Spleen (tissue), 11 donors: ENCODE results near the gene RBBP8NL. TPM values are rescaled to one million over a fixed set of nuclear protein-coding genes. Genes with fewer than 3 reads are reported as not detected.

Source experiments
- DNase-seq: peaks from one replicate; pipeline ENCODE4 v3.0.0-alpha.2; 2020
- H3K27ac ChIP-seq, 8 donors: fragments of 200-600 bp; sonication (generic) in 7 of 8; 1 replicate in 4 of 8; 2 replicates in 4 of 8; pipeline versions ENCODE4 v1.5.0 to v1.8.0; 2016 to 2021; ENCODE audit warnings: inconsistent platforms in 4 of 8, mild to moderate bottlenecking in 4 of 8, moderate library complexity in 1 of 8
- H3K27me3 ChIP-seq, 7 donors: fragments of 200-600 bp; sonication (generic) in 6 of 7; replicated peaks in 1 of 7; 1 replicate in 4 of 7; 2 replicates in 3 of 7; pipeline versions ENCODE4 v1.5.0 to v1.8.0; 2016 to 2021; ENCODE audit warnings: inconsistent platforms in 3 of 7, mild to moderate bottlenecking in 1 of 7
- H3K36me3 ChIP-seq, 6 donors: fragments of 200-600 bp; sonication (generic) in 5 of 6; 1 replicate in 4 of 6; 2 replicates in 2 of 6; pipeline versions ENCODE4 v1.5.0 to v1.8.0; 2016 to 2021; ENCODE audit warnings: inconsistent platforms in 2 of 6
- H3K4me1 ChIP-seq, 6 donors: fragments of 200-600 bp; sonication (generic) in 5 of 6; 1 replicate in 3 of 6; 2 replicates in 3 of 6; pipeline versions ENCODE4 v1.5.0 to v1.8.0; 2016 to 2021; ENCODE audit warnings: inconsistent platforms in 3 of 6
- H3K4me3 ChIP-seq, 8 donors: fragments of 200-600 bp; sonication (generic) in 7 of 8; 1 replicate in 4 of 8; 2 replicates in 4 of 8; pipeline versions ENCODE4 v1.5.0 to v1.8.0; 2016 to 2021; ENCODE audit warnings: inconsistent platforms in 4 of 8, mild to moderate bottlenecking in 4 of 8, moderate library complexity in 2 of 8
- H3K9me3 ChIP-seq, 8 donors: fragments of 200-600 bp; sonication (generic) in 7 of 8; 1 replicate in 4 of 8; 2 replicates in 4 of 8; pipeline versions ENCODE4 v1.5.0 to v1.8.0; 2016 to 2021; ENCODE audit warnings: inconsistent platforms in 4 of 8
- POLR2A ChIP-seq, 3 donors: fragments of 450-650 bp; IDR thresholded peaks; one replicate each; pipeline ENCODE4 v1.5.1; 2017; ENCODE audit warnings: antibody characterized with exemption in 3 of 3, mild to moderate bottlenecking in 1 of 3
- POLR2AphosphoS5 ChIP-seq, 3 donors: sonication (generic); formaldehyde crosslinking; IDR thresholded peaks; one replicate each; pipeline ENCODE4 v1.5.1; 2017; ENCODE audit warnings: antibody characterized with exemption in 3 of 3
- WGBS, 5 donors: extraction: QIAGEN DNeasy Blood & Tissue Kit in 3 of 5; methylation state at CpG; one replicate each; pipeline versions ENCODE4 v1.1.5 to v1.1.7; 2013 to 2018; 5-methylcytosine and 5-hydroxymethylcytosine counted together
- intact Hi-C: fragments of 100-400 bp; cut with DNase I; formaldehyde crosslinking; loops from one replicate; pipeline ENCODE4 v1.15.0; 2023; ENCODE audit warnings: low total_unique reads
- polyA plus RNA-seq, 3 donors: library from polyadenylated mRNA; stranded (reverse); fragments of 200-250 nt; gene quantifications; one replicate each; pipeline ENCODE4 v1.2.1, GENCODE V29; 2013
- total RNA-seq, 7 donors: library from RNA; depleted of rRNA in 3 of 7; stranded (reverse); fragments of >200 nt in 3 of 7; fragmentation: NEBNext Ultra II Directional in 4 of 7; extraction: Animal tissue kit (Norgen Biotek cat#: 25700) in 4 of 7; gene quantifications; one replicate each; pipeline versions ENCODE4 v1.1.0 to v1.2.1, GENCODE V29; 2016 to 2021
- TF ChIP-seq, protein P1 (sequence below), 11 experiments: fragments of 200-600 bp in 7 of 11; fragments of 450-650 bp in 4 of 11; sonication (generic) in 4 of 11; IDR thresholded peaks in 8 of 11; conservative IDR thresholded peaks in 3 of 11; 1 replicate in 7 of 11; 2 replicates in 4 of 11; pipeline versions ENCODE4 v1.4.0 to v1.8.0; 2016 to 2021; ENCODE audit warnings: antibody characterized with exemption in 11 of 11, inconsistent platforms in 4 of 11, mild to moderate bottlenecking in 1 of 11
- donor health status: healthy with polysubstance abuse.
- donor health status: DM: no; HTN: no; CAD: no; lungs with moderate emphysema.
- donor health status: DM: no; HTN: no; CAD: no.
- donor health status: Bipolar disorder and iron deficiency.
- donor health status: healthy.
- donor health status: DM: no; HTN: no; CAD: no.
- donor health status: DM: yes; HTN: yes; CAD: no.

The RBBP8NL gene
- total and polyA plus RNA-seq, 10 donors = 0.03 TPM; not detected in 9

DNA sequence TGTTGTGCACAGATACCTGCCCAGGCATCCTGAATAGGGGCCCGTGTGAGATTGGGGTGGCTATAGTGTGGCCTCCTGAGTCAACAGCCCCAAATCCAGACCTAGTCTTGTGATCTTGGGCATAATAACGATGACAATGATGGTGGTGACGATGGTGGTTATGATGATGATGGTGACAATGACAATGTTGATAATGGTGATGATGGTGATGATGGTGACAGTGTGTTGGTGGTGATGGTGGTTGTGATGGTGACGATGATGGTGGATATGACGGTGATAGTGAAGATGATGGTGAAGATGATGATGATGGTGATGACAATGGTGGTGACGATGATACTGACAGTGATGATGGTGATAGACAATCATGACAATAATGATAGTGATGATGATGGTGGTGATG, 45.5 kb downstream of the RBBP8NL start:
- no peak for DNase-seq
- H3K27ac ChIP-seq = peak overlapping the region; percentile 35 to 84 (median 78)
- no peaks in the 10 kb centered on the region for H3K9me3 ChIP-seq
- no peak overlapping the region for H3K4me3 ChIP-seq
- H3K27me3 ChIP-seq = no peaks in the 10 kb centered on the region
- peaks cover 20 to 82% (median 38%) of the 10 kb centered on the region in 6 donors for H3K4me1 ChIP-seq
- peaks cover 0 to 5% (median 0%) of the 10 kb centered on the region in 6 donors for H3K36me3 ChIP-seq
- intact Hi-C loops = loop anchor here (5.0 to 10.0 kb wide), 2 partner anchors 80 to 367 kb away; partner anchors contain the start of gene ADRM1
- TF ChIP-seq POLR2AphosphoS5 (IDR thresholded peaks at IDR 0.05) (no peak), POLR2A (IDR thresholded peaks at IDR 0.05) (no peak)
- TF ChIP-seq, protein P1, sequence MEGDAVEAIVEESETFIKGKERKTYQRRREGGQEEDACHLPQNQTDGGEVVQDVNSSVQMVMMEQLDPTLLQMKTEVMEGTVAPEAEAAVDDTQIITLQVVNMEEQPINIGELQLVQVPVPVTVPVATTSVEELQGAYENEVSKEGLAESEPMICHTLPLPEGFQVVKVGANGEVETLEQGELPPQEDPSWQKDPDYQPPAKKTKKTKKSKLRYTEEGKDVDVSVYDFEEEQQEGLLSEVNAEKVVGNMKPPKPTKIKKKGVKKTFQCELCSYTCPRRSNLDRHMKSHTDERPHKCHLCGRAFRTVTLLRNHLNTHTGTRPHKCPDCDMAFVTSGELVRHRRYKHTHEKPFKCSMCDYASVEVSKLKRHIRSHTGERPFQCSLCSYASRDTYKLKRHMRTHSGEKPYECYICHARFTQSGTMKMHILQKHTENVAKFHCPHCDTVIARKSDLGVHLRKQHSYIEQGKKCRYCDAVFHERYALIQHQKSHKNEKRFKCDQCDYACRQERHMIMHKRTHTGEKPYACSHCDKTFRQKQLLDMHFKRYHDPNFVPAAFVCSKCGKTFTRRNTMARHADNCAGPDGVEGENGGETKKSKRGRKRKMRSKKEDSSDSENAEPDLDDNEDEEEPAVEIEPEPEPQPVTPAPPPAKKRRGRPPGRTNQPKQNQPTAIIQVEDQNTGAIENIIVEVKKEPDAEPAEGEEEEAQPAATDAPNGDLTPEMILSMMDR (IDR thresholded peaks at IDR 0.05 in 8 of 11, conservative IDR thresholded peaks at IDR 0.05 in 3 of 11) = no peak
- WGBS, 5 donors = 84 to 97% (median 95%) methylated on average over 6 of the region's 6 CpGs

DNA sequence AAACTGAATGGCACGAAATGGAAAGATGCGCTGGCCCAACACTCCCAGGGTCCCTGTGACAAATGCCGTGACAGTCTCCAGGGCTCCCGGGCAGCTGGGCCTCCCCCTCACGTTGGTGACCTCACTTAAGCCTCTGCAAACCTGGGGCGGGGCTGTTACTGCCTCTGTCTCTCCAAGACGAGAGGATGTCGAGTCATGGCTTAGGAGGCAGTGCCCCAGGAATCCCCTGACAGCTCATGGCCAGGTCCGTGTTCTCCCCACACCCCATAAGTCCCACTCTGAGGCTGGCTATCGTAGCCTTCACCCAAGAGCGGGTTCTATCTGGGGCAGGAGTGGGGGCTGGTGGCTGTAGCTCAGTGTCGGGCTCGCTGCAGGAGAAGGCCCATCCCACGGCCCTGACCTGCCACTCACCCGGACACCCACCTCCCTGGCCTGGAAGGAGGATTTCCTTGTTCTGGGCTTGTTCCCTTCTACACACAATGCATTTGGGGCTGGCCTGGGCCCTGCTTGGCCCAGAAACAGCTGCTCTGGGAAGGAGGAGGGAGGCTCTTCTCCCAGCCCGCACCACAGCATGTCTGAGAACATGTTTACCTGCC, 46.0 kb downstream of the RBBP8NL start:
- 61 to 78% (median 67%) methylated on average over 15 to 16 of the region's 16 CpGs for WGBS, 5 donors
- no peak for DNase-seq
- intact Hi-C loops = loop anchor here (5.0 to 10.0 kb wide), 2 partner anchors 79 to 366 kb away; partner anchors contain the start of gene ADRM1
- Histone ChIP-seq H3K36me3 (peaks cover 0 to 5% (median 0%) of the 10 kb centered on the region in 6 donors), H3K9me3 (no peaks in the 10 kb centered on the region), H3K27ac (peak overlapping the region; percentile 35 to 84 (median 78)), H3K4me1 (peaks cover 19 to 85% (median 40%) of the 10 kb centered on the region in 6 donors), H3K4me3 (no peak overlapping the region), H3K27me3 (no peaks in the 10 kb centered on the region)
- no peak for TF ChIP-seq POLR2A (IDR thresholded peaks at IDR 0.05)
- TF ChIP-seq, protein P1 (IDR thresholded peaks at IDR 0.05 in 8 of 11, conservative IDR thresholded peaks at IDR 0.05 in 3 of 11) = no peak
- peak; percentile 60 to 81 (median 70) for TF ChIP-seq POLR2AphosphoS5 (IDR thresholded peaks at IDR 0.05)

DNA sequence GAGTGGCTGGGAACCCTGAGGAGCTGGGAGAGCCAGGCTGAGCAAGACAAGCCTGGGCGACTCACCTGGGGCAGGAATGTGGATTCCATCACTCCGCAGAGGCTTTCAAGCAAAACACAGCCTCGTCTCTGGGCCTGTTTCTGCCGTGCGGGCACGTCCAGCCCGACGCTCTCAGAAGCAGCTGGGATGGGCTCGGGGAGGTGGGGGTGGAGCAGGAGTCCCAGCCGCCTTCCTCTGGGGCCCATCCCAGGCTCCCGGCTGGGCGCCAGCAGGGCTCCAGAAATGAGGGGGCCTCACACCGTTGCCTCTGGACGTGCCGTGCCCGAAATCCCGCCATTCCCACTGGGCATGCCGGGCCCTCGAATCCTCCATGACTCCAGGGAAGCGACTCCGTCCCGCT, 49.1 kb downstream of the RBBP8NL start:
- no peaks in the 10 kb centered on the region for H3K9me3 ChIP-seq
- H3K4me3 ChIP-seq = no peak overlapping the region
- intact Hi-C loops = no loop called here
- peaks cover 7 to 73% (median 28%) of the 10 kb centered on the region in 6 donors for H3K4me1 ChIP-seq
- no peaks in the 10 kb centered on the region for H3K27me3 ChIP-seq
- H3K27ac ChIP-seq = peak overlapping the region in 4 of 8 donors; percentile 4 to 83 (median 22)
- H3K36me3 ChIP-seq = peaks cover 0 to 5% (median 0%) of the 10 kb centered on the region in 6 donors
- DNase-seq = no peak
- TF ChIP-seq, protein P1 (IDR thresholded peaks at IDR 0.05 in 8 of 11, conservative IDR thresholded peaks at IDR 0.05 in 3 of 11) = no peak
- TF ChIP-seq POLR2A (IDR thresholded peaks at IDR 0.05) (no peak), POLR2AphosphoS5 (IDR thresholded peaks at IDR 0.05) (no peak)
- 78 to 94% (median 87%) methylated on average over 19 to 22 of the region's 22 CpGs for WGBS, 5 donors

DNA sequence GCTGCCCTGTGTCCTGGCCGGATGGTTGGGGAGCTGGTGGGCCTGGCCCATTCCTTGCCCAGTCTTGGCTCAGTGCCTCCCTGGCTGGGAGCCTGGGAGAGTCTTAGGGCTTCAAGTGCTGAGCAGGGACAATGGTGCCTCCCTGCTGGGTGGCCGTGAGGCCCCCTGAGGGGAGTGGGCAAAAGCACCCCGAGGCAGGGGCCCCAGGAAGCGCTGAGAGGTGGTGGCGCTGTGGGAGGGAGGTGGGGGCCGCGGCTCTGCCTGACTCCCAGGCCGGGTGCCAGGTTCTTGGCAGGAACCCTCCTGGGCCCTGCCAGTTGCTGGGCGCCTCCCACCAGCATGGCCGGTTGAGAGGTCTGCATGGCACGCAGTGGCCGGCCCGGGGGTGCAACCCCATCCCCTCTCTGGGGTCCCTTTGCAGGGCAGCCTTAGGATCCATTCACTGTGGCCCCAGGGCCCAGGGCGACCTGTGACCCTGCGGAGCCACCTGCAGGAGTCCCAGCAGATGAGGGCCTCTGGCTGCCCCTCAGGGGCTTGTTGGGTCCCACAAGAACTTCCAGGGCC, 49.6 kb downstream of the RBBP8NL start:
- no peak for DNase-seq
- H3K4me1 ChIP-seq = peaks cover 5 to 69% (median 25%) of the 10 kb centered on the region in 6 donors
- 27 to 85% (median 72%) methylated on average over 3 to 15 of the region's 15 CpGs for WGBS, 5 donors
- no peak overlapping the region for H3K4me3 ChIP-seq
- TF ChIP-seq, protein P1 (IDR thresholded peaks at IDR 0.05 in 8 of 11, conservative IDR thresholded peaks at IDR 0.05 in 3 of 11) = no peak
- TF ChIP-seq POLR2AphosphoS5 (IDR thresholded peaks at IDR 0.05) (no peak), POLR2A (IDR thresholded peaks at IDR 0.05) (no peak)
- H3K27me3 ChIP-seq = peaks cover 0 to under 1% (median 0%) of the 10 kb centered on the region in 7 donors
- intact Hi-C loops = no loop called here
- H3K9me3 ChIP-seq = no peaks in the 10 kb centered on the region
- H3K27ac ChIP-seq = peak overlapping the region in 2 of 8 donors; percentile 33 to 83
- peaks cover 0 to 5% (median 0%) of the 10 kb centered on the region in 6 donors for H3K36me3 ChIP-seq
